ENCODE measurements around the gene PEX26.
A peak's percentile ranks its signal among the peaks of the same experiment; 100 is the strongest.
"Not testable (repeated sequence)": the region's sequence is repeated elsewhere in the genome, so short reads cannot be mapped to it uniquely, and the experiment has no call there.

Gene PEX26

DNA sequence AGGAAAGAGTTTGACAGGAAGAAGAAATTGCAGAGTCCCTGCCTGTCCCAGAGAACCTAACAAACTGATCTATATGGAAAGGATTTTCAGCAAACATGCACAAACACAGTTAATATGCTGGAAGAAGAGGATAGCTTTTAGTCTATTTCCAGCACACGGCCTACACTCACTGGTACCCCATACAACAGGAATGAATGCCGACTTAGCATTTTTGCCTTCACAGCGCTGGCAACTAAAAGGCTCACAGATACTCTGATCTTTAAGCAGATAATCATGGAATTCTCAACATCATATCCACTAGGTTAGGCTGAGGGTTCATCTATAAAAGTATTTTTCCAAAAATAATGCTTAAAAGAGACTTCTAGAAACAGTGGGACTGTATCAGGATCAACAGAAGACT is 23.0 kb downstream of the PEX26 start:
- no peak for DNase-seq

DNA sequence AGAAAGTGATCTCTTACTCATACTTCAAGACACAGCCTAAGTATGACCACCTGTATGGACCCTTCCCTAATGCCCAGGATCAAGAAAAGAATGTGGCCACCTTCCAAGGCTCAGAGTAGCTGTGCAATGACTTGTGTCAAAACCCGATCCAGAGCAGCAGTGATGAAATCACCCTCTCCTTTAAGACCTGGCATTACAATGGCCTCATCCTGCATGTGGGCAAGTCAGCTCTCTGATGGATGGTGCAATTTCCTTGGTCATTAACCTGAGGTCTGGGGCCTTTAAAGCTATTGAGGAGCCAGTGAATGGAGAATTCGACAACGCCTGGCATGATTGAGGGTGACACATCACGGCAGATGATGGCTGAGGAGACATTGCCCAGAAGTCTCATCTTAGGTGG is 23.7 kb downstream of the PEX26 start:
- DNase-seq: no peak

DNA sequence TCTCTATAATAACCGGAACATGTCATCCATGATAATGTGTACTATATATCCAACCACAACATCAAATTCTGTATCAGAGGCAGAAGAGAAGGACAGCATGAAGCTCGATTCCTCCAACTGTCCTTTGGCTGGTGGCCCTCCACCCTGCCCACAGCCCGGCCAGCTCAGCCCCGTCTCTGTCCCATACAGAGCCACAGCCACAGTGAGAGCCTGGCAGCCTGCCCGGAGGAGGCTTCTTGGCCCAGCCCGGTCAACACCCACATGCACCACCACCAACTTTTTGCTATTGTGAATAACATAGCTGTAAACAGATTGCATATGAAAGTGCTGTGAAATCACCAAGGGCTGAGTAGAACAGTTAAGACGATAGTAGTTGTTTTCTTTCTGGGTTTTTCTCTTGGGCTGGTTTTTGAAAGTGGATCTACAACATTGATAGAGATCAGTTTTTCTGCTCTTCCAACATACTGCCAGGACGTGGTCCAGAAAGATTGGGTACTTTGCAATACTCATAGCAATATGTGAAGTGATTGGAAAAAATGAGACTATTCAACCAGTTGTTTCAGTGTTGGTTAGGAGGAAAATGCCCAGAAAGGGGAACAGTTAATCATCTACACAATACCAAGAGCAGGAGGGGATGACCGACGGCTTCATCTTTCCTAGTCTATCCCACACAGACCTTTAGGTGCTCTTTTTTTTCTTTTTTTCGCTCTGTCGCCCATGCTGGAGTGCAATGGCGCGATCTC is 25.9 kb downstream of the PEX26 start:
- peak in 1 of 14 donors; percentile 32 for DNase-seq

DNA sequence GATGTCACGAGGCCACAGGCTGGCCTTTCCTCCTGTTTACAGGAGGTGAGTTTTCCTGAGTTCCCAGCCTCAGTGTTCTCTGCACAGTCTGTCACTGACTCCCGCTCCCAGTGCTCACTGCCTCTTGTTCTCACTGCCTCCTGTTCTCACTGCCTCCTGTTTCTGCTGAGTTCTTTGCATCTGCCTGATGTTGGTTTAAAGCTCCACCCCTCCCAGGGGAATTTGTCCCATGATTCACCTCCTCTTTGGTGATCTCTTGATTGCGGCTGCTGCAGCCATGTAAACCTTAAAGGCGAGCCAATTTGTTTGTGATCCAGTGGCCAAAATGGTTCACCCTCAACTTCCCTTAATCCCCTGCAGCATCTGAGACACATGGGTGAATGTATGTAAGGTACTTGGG is 26.8 kb downstream of the PEX26 start:
- DNase-seq: no peak

DNA sequence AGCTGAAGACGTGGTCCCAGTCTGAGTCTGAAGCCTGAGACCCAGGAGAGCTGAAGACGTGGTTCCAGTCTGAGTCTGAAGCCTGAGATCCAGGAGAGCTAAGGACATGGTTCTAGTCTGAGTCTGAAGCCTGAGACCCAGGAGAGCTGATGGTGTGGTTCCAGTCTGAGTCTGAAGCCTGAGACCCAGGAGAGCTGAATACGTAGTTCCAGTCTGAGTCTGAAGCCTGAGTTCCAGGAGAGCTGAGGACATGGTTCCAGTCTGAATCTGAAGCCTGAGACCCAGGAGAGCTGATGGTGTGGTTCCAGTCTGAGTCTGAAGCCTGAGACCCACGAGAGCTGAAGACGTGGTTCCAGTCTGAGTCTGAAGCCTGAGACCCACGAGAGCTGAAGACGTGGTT is 28.2 kb downstream of the PEX26 start:
- DNase-seq: not testable (repeated sequence)

DNA sequence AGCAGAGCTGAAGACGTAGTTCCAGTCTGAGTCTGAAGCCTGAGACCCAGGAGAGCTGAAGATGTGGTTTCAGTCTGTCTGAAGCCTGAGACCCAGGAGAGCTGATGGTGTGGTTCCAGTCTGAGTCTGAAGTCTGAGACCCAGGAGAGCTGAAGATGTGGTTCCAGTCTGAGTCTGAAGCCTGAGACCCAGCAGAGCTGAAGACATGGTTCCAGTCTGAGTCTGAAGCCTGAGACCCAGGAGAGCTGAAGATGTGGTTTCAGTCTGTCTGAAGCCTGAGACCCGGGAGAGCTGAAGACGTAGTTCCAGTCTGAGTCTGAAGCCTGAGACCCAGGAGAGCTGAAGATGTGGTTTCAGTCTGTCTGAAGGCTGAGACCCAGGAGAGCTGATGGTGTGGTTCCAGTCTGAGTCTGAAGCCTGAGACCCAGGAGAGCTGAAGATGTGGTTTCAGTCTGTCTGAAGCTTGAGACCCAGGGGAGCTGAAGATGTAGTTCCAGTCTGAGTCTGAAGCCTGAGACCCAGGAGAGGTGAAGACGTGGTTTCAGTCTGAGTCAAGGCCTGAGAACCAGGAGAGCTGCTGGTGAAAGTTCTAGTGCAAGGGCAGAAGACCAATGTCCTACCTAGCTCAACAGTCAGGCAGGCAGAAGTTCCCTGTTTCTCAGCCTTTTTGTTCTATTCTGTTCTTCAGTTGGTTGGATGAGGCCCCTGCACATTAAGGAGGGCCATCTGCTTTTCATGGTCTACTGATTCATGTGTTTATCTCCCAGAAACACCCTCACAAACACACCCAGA is 29.0 kb downstream of the PEX26 start:
- DNase-seq: peak in 1 of 14 donors; percentile 36

DNA sequence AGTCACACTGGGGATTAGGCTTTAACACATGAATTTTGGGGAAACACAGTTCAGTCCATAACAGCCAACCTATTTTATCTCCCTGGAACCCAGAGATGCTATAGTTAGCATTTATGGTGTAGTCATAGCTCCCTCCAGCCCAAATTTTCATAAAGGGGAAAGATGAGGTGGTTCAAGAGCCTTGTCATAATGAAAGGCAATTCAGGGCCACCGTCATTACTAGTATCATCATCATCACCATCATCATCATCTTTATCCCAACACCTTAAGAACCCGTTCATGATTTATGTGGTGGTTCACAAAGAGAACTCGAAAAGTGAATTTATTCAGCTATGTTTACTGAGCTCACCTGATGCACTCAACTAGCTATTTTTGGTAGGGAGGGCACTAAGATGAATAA is 30.4 kb downstream of the PEX26 start:
- no peak for DNase-seq

DNA sequence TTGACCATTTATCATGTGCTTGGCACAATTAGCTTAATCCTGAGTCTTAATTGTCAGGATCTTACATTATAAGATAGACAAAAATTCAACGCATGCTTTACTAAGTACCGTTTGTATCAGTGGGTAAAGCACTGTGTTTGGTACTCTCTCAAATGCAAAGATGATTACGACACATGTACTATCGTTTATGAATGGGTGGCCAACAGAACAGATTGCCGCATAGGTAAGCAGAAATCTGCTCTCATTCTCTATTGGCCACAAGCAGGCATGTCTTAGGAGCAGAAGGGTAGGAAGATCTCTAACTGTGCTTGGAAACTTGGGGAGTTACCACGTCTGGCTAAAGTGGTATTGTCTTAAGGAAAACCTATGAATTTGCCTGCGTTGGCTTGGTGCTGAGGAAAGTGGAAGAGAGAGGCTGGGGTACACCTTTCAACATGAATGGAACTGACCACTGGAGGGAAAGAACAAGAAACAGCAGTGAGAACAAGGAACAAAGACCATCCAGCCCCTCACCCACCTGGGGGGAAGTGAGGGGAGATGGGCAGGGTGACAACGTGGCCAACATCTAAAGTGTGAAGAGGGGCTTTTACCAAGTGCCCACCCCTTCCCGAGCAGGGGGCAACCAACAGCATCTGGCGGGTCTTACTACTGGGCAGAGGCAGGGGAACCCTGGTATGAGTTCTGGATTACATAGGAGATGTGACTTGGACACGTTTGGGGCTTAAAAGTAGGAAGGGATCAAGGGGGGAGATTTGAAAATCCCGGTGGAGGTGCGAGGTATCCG is 31.8 kb downstream of the PEX26 start:
- DNase-seq: peak in 1 of 14 donors; percentile 70

DNA sequence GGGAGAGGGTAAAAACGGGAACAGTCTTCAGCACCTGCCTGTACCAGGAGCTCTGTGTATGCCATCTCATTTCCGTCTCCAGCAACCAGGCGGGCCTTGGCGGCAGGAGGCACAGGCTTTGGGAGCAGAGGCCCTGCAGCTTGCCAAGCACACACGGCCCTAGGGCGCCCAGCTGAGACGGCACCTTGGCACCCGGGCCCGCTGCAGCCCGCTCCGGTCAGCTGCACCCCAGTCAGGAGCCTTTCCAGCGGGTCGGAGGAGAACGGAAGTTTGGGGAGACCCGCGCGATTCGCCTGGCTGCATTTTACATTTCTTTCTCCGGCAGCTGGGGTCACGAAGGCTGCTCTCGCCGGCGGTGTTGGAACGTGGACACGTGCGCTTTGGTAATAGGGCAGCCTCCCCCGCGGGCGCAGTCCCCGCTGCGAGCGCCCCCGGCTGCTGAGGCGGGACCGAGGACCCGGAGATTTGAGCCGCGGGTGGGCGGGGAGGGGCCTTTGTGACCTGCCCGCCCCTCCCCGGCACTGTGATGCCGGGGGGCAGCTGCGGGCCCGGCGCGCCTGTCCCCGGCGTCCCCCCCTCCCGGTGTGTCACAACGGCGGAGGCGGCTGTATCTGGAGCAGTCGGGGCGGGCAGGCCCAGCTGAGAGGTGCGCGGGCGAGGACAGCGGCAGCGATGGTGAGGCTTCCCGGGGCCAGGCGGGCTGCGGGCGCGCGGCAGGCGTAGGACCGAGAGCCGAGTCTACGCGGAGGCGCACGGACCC is 32.6 kb downstream of the PEX26 start, which contains the start of gene TUBA8:
TSS of gene TUBA8 (plus strand) at position 616 of the 760 bp plus-strand sequence. CDS start at position 673, 57 bp downstream.
- DNase-seq: peak in 1 of 14 donors; percentile 73

DNA sequence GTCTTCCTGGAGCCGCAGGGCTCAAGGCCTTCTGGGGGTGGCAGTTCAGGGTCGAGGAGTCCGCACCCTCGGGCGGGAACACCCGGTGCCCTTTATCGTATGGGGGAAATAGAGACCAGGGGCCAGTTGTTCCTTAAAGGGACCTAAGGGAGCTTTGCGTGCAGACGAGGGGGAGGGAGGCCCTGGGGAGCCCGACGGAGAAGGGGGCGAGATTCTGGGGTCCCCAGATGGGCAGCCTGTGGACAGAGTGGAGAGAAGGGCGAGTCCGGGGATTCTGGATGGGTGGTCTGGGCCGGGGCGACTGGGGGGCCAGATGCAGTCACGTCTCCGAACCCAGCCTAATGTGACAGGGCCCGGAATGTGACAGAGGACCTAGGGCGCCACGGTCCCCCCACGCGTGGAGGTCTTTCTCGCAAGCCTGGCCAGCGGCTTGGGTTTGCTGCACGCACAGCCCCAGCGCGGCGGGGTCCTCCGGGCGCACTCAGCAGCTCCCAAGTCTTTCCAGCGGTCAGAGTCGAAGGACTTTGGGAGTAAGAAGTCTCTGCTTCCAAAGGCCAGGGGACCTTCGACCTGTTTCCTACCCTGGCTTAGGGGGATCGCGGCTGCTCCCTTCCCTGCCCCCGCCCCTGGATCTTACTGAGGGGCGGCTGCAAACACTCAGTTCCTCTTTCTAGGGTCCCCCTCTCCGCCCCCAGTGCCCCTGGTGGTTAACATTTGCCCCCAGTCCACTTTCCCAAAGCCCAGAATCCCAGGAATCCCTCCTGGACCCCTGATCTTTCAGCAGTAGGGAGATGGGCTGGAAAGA is 33.4 kb downstream of the PEX26 start:
- peak in 1 of 14 donors; percentile 54 for DNase-seq

DNA sequence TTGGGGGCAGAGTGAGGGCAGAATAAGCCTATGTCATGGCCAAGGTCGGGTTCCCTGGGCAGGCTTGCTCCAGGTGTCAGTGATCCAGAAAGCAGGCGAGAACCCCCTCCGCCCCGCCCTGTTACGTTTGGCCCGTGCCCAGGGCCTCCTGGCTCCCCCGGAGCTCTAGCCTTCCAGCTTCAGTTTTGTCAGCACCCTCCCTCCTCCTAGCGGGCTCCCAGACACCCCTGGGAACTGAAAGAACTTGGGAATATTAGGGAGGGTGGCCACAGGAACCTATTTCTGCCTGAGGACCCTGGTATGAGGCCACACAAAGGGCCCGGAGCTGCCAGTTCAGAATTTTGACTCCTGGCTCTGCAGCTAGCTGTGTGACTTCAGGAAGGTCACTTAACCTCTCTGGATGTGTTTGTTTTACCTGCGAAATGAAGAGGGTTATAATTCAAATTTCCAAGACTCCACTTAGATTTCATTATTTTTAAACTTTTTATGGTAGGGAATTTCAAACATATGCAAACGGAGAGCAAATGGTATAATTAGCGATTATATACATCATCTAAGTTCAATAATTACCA is 34.1 kb downstream of the PEX26 start:
- DNase-seq: peak in 1 of 14 donors; percentile 51

DNA sequence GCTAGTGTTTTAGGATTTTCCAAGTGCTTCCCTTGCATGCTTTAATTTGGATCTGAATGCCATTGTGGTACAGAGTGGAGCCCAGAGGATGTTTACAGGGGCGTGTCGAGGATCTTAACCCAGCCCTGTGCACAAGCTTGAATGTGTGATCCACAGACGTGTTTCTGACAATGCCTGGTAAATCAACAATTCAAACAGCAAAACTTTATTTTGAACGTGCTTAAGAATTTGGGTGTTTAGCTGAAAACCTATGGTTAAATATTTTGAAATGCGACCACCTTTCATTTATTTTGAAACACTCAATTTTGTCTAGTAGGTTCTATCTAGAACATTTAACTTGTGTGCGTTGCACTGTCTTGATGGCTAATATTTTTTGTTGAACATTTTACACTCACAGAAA is 34.6 kb downstream of the PEX26 start:
- DNase-seq: no peak

DNA sequence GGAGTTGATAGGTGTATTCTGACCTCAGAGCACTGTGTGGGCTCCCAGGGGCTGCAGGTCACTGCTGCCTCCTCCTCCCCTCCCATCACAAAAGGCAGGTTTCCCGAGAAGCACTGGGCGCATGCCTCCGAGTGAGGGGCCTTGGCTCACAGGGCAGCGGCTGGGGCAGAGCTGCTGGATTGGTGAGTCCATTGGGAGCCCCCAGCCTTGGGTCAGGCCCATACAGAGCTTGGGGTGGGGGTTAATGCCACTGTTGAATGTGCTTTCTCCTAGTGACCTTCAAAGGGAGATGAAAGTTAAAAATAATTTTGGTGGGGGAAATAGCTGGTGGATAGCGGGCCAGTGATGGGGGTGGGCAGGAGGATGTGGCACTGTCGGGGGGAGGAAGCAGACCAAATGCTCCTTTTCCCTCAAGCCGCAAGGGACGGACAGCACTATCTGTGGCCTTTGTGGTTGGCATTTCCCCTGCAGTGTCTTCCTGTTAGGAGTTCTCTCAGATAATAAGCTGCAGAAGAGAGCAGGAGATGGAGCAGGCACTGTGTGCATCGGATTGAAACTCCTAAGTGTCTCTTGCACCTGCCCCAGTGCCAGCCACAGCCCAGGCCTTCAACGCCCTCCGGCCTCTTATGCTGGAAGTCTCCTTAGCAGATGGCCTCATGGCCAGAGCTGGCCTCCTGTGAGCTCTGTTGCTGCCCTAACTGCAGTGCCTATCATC is 36.0 kb downstream of the PEX26 start:
- DNase-seq: peak in 1 of 14 donors; percentile 63

DNA sequence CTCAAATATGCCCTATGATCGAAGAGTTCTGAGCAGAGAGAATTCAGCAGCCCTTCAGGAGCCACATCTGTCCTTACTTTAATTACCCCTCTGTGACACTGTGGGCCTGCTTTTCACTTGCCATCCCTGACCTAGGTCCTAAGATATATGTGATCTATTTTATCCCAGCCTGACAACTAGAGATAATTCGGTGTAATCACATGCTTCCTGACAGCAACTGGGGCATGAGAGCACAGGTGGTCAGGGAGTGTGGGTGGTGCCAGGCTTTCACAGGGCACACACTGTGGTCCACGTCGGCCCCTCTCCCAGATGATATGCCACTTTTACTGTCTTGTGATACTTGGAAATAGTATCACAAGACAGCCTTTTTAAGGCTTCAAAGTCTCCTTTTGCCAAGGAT is 36.7 kb downstream of the PEX26 start:
- DNase-seq: peak in 1 of 14 donors; percentile 67

DNA sequence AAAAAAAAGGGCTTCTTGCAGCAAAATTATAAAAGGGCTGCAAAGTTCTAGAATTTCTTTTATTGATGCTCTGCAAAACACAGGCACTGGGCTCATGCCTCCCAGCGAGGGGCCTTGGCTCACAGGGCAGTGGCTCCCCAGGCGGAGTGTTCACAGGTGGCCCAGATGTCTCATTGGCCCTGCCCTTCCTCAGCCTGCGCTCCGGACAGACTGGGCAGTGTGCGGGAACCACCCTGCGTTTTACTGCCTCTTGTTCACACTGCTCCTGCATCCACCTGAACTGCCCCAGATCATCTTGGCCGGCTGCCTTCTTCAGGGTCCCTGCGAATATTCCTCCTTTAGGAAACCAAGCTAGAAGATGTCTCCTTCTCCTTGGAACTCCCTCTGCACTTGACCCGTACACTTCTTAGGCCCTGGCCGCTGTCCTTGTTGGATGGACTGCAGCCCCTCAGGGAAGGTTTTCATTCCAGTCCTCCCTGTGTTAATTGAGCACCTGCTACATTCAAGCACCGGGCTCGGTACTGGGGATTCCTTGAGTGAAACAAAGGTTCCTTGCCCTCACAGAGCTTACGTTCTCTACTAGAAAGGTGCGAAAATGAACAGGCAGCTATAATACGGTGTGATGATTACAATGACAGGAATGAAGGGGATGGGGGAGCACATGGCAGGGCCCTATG is 37.3 kb downstream of the PEX26 start:
- no peak for DNase-seq

DNA sequence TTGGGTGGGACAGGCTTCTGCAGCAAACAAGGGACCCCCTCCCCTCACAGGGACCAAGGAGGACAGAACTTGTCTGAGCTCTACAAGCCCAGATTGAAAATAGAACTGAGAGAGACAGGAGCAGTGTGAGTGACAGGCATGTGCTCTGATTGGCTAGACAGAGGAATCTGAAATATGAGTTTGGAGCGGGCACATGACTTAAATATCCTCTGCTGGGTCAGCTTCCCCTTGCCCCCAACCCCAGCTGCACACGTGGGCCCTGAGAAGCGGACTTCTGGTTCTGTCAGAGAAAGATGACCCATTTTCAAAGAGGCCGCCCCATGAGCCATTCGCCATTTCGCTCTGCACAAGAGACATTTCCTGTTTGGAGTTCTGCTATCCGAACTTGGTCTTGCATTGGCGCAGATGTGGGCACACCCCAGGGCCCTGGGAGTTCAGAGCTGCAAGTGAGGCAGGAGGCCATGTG is 38.1 kb downstream of the PEX26 start:
- no peak for DNase-seq

DNA sequence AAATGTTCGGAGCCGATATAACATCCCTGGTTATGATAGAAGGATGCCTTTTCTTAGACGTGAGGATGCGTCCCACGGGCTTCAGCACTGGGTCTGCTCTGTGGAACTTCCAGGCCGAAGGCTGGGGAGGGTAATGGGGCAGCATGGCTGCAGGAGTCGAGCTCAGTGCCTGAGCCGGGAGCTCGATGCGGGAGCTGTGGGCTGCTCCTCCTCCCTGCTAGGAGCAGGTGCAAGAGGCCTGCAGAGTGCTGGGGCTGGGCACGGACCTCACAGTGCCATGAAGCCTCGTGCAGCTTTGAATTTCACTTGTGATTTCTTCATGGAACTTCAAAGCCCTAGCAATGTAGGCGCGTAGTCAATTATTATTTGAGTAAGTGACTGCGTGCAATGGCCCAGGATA is 38.8 kb downstream of the PEX26 start:
- no peak for DNase-seq

DNA sequence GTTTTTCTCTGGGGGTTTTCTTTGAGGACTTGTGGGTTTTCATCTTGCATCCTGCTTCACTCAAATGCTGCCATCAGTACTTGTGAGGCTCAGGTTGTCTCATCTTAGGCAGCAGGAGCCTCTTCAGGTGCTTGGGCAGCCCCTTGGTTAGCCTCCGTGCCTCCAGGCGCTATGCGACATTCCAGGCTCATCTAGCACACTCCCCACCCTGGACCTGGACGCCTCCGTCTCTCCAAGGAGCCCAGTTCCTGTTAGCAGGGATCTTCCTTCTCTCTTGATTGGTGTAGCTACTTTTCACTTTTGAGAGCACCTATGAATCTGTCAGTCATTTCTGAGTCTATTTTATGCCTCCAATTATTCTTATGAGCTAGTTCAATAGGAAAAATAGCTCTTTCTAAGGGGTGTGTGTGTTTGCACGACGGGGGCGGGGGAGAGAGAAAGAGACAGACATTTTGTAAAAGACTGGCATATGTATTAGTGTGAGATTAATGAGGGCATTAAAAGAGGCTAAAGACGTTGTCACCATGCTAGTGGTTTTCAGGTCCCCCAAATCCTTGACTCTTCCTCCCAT is 40.6 kb downstream of the PEX26 start:
- no peak for DNase-seq

All from C1 segment of cervical spinal cord (tissue), 14 donors.